ENCODE data around the gene NEAT1.
"Not testable (repeated sequence)": the region's sequence is repeated elsewhere in the genome, so short reads cannot be mapped to it uniquely, and the experiment has no call there.

Gene NEAT1

GRCh38 chr11:65435411-65435931, 12.9 kb downstream of the NEAT1 start:
- DNase-seq = no peak

GRCh38 chr11:65435981-65436411, 13.4 kb downstream of the NEAT1 start:
- DNase-seq = no peak

GRCh38 chr11:65436412-65437032, 13.9 kb downstream of the NEAT1 start:
- no peak for DNase-seq

- no peak for DNase-seq
Observed at GRCh38 chr11:65437436-65438227, 15.0 kb downstream of the NEAT1 start.

- no peak for DNase-seq
Observed at GRCh38 chr11:65438257-65439151, 15.9 kb downstream of the NEAT1 start.

DNA sequence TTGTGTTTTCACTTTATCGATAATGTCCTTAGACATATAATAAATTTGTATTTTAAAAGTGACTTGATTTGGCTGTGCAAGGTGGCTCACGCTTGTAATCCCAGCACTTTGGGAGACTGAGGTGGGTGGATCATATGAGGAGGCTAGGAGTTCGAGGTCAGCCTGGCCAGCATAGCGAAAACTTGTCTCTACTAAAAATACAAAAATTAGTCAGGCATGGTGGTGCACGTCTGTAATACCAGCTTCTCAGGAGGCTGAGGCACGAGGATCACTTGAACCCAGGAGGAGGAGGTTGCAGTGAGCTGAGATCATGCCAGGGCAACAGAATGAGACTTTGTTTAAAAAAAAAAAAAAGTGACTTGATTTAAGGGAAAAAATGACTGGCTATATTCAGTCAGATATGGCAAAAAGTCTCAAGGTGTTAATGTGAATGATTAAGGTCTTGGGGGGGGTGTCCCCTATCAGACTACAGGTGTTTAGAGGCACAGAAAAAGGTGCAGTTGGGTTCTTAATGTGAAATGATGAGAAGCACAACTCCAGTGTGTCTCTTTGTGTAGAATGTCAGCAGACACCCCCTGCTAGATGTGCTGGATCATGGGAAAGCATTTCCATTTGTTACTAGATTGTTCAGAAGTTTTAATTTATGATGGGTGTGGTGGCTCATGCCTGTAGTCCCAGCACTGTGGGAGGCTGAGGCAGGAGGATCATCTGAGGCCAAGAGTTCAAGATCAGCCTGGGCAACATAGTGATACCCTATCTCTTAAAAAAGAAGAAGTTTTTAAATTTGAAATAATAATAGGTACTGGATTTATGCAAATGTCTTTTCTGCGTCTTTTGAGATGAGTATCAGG, 17.0 kb downstream of the NEAT1 start:
- no peak for DNase-seq

DNA sequence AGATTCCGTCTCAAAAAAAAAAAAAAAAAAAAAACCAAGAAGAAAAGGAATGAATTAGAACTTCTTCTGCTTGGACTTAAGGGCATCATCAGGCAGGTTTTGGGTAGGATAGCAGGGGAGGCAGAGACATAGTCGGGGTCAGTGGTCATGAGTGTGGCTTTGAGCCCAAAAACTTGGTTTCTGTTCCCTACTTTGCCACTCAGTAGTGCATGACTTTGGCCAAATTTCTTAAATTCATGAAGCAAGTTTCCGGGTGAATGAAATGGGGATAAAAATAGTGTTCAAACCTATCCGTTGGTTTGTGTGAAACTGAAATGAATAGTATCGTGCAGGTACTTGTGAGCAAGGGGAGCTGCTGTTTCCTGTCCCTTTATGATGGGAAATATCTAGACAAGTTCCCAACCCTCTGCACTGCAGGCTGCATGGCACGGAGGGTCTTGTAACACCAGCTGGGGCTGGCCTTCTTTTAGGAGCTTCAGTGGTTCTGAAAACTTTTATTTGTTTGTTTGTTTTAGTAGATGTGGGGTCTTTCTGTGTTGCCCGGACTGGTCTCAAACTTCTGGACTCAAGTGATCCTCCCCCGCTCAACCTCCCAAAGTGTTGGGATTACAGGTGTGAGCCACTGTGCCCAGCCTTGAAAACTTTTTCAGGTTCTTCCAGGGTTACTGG, 18.4 kb downstream of the NEAT1 start:
- DNase-seq = no peak

DNA sequence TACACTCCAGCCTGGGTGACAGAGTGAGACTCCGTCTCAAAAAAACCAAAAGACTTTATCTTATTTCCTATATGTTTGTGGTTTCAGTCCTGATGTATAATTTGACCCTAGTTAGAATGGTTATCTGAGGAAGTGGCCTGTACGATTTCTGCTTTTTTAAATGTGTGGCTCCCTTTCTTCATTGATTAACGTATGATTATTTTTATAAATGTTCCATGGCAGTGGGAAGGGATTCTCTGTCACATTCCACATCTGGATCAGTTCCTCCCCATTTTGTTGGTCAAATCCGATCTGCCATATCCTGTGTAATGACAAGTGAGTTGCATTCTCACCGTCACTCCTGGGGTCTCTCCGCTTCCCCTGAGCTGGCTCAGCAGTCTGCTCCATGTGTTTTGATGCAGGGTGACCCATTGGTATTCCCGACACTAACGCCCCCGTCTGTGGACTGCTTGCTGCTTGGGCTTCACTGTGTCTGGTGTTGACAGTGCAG, 20.3 kb downstream of the NEAT1 start:
- DNase-seq = no peak

DNA sequence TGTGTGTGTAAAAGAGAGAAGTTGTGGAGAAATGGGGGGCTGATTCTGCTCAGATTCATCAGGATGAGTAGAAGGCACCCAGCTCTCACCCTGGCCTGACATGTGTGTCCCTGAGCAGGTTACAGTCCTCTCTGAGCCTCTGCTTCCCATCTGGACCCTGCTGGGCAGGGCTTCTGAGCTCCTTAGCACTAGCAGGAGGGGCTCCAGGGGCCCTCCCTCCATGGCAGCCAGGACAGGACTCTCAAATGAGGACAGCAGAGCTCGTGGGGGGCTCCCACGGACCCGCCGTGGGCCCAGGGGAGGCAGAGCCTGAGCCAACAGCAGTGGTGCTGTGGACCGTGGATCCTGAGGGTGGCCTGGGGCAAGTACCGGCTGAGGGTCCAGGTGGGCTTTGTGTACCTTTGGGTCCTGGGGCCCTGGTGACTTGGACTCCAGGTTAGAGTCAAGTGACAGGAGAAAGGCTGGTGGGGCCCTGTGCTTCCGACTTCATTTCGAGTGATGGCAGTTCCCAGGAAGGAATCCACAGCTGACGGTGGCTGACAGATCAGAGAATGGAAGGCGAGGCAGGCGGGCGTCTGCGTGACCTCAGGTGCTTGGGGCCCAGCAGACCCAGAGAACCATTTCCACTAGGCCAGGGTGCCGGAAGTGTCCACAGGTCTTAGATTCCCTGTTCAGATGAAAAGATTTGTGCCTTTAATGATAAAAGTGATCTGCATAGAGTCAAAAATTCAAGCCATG, 21.9 kb downstream of the NEAT1 start:
- no peak for DNase-seq

DNA sequence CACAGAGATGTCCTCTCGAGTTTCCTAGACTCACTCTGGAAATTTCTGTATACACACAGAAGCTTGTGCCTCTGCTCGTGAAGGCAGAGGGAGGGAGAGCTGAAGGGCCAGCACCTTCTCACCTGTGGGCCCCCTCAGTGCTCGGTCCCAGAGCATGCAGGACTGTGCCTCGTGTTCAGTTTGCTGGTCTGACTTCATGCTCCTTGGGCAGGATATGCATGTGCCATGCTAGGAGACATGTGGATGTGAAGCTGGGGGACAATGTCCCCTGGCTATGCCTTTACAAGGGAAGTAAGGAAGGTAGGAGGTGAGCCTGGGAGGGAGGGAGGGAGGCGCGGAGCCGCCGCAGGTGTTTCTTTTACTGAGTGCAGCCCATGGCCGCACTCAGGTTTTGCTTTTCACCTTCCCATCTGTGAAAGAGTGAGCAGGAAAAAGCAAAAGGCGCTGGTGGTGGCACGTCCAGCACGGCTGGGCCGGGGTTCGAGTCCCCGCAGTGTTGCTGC, 22.6 kb downstream of the NEAT1 start:
- no peak for DNase-seq

DNA sequence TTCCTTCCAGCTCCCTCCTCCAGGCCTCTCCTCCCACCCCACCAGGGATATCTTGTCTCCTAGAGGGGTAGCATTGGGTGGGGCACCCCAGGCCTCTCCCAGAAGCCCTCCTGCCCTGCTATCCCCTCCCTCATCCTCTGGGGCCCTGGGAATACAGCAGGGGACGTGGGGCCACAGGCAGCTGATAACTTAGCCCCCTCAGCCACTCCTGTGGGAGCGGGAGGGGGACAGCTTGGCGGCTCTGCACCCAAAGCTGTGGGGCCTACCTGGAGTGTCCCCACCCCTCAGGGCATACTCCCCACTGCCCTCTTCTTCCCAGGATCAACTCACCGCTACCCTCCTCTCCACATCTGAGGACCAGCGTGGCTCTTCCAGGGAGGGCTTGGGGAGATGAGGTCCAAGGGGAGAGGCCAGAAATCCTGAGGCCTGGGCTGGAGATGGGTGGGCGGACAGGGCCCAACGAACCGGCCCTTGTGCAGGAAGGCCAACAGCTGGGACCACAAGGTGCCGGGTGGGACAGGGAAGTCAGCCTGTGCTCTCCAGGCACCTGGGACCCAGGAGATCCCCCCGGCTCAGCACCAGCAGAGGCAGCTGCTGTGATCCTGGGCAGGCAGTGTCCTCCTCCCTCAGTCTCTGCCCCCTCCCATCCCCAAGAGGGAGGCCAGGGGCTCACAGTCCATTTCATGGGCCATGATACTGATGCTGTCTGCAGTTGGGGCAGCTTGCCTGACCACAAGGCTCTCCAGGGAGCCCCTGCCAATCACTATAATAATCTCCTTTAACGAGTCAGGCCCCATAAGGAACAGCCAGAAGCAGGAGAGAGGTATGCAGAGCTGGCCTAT, 23.2 kb downstream of the NEAT1 start:
- DNase-seq = no peak

- no peak for DNase-seq
Observed at GRCh38 chr11:65446446-65447277, 24.1 kb downstream of the NEAT1 start.

- no peak for DNase-seq
Observed at GRCh38 chr11:65448074-65448417, 25.4 kb downstream of the NEAT1 start.

- DNase-seq = no peak
Observed at GRCh38 chr11:65448418-65449105, 26.0 kb downstream of the NEAT1 start.

GRCh38 chr11:65451301-65451700, 28.7 kb downstream of the NEAT1 start:
- DNase-seq = not testable (repeated sequence)

GRCh38 chr11:65452259-65452658, 29.7 kb downstream of the NEAT1 start:
- DNase-seq = not testable (repeated sequence)

GRCh38 chr11:65452806-65453490, 30.4 kb downstream of the NEAT1 start:
- no peak for DNase-seq

- DNase-seq = no peak
Observed at GRCh38 chr11:65454311-65454695, 31.7 kb downstream of the NEAT1 start.
